BLaER1 (cell line): Measurements from ENCODE around the gene TEP1.
A peak's percentile ranks its signal among the peaks of the same experiment; 100 is the strongest.

Source experiments
- H3K27ac ChIP-seq: shearing (Covaris generic); formaldehyde crosslinking; 2 replicates; pipeline ENCODE4 v1.8.1; 2022
- H3K27me3 ChIP-seq: shearing (Covaris generic); formaldehyde crosslinking; 2 replicates; pipeline ENCODE4 v1.8.1; 2022
- H3K36me3 ChIP-seq: shearing (Covaris generic); formaldehyde crosslinking; 2 replicates; pipeline ENCODE4 v1.8.1; 2022
- H3K4me1 ChIP-seq: shearing (Covaris generic); formaldehyde crosslinking; 2 replicates; pipeline ENCODE4 v1.8.1; 2022
- H3K4me2 ChIP-seq: shearing (Covaris generic); formaldehyde crosslinking; 2 replicates; pipeline ENCODE4 v1.8.1; 2022
- H3K4me3 ChIP-seq: shearing (Covaris generic); formaldehyde crosslinking; 2 replicates; pipeline ENCODE4 v1.8.1; 2022
- H3K9ac ChIP-seq: shearing (Covaris generic); formaldehyde crosslinking; 2 replicates; pipeline ENCODE4 v1.8.1; 2022
- H3K9me3 ChIP-seq: shearing (Covaris generic); formaldehyde crosslinking; 2 replicates; pipeline ENCODE4 v1.8.1; 2022
- H4K20me1 ChIP-seq: shearing (Covaris generic); formaldehyde crosslinking; 2 replicates; pipeline ENCODE4 v1.8.1; 2022
- Cebpa-rat ChIP-seq: shearing (Covaris generic); IDR thresholded peaks from 2 replicates; pipeline ENCODE4 v1.8.1; 2022

Gene TEP1

GRCh38 chr14:20429801-20430669, 16.7 kb upstream of the TEP1 start:
- H3K36me3 ChIP-seq = peaks cover 23% of the 10 kb centered on the region
- no peaks in the 10 kb centered on the region for H4K20me1 ChIP-seq
- H3K4me3 ChIP-seq = peak overlapping the region; percentile 51
- peak overlapping the region; percentile 92 for H3K9ac ChIP-seq
- peaks cover 95% of the 10 kb centered on the region for H3K4me1 ChIP-seq
- no peaks in the 10 kb centered on the region for H3K9me3 ChIP-seq
- peak overlapping the region; percentile 97 for H3K27ac ChIP-seq
- no peaks in the 10 kb centered on the region for H3K27me3 ChIP-seq
- TF ChIP-seq Cebpa-rat = no peak
- peak overlapping the region; percentile 85 for H3K4me2 ChIP-seq

DNA sequence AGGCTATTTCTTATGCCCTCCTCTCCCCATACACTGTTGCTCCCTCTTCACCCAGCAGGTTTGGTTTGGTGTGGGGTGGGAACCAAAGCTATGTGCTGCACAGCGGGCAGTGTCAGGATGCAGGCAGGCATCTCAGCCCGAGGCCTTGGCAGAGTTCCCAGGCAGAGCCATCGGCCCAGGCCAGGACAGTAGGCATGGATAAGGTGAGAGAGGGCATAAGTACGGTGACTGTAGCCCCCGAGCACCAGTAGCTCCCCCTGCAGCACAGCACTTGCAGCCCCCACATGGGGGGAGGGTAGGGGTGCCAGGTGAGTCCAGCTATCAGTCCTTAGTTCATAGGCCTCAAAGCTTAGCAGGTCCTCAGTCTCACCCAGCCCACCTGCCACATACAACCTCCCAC, 15.5 kb upstream of the TEP1 start:
- peak overlapping the region; percentile 51 for H3K4me3 ChIP-seq
- peaks cover 34% of the 10 kb centered on the region for H3K36me3 ChIP-seq
- no peaks in the 10 kb centered on the region for H3K9me3 ChIP-seq
- H3K9ac ChIP-seq = peak overlapping the region; percentile 92
- H4K20me1 ChIP-seq = no peaks in the 10 kb centered on the region
- H3K4me2 ChIP-seq = peak overlapping the region; percentile 85
- no peak for TF ChIP-seq Cebpa-rat
- H3K27ac ChIP-seq = peak overlapping the region; percentile 97
- no peaks in the 10 kb centered on the region for H3K27me3 ChIP-seq
- H3K4me1 ChIP-seq = peaks cover 90% of the 10 kb centered on the region

- Histone ChIP-seq H3K27me3 (no peaks in the 10 kb centered on the region), H3K36me3 (peaks cover 35% of the 10 kb centered on the region), H3K4me1 (peaks cover 90% of the 10 kb centered on the region), H4K20me1 (no peaks in the 10 kb centered on the region), H3K27ac (peak overlapping the region; percentile 97), H3K4me3 (peak overlapping the region; percentile 51), H3K9ac (peak overlapping the region; percentile 92), H3K4me2 (peak overlapping the region; percentile 85), H3K9me3 (no peaks in the 10 kb centered on the region)
- TF ChIP-seq Cebpa-rat = no peak
Observed at GRCh38 chr14:20428010-20428365, 14.7 kb upstream of the TEP1 start.

DNA sequence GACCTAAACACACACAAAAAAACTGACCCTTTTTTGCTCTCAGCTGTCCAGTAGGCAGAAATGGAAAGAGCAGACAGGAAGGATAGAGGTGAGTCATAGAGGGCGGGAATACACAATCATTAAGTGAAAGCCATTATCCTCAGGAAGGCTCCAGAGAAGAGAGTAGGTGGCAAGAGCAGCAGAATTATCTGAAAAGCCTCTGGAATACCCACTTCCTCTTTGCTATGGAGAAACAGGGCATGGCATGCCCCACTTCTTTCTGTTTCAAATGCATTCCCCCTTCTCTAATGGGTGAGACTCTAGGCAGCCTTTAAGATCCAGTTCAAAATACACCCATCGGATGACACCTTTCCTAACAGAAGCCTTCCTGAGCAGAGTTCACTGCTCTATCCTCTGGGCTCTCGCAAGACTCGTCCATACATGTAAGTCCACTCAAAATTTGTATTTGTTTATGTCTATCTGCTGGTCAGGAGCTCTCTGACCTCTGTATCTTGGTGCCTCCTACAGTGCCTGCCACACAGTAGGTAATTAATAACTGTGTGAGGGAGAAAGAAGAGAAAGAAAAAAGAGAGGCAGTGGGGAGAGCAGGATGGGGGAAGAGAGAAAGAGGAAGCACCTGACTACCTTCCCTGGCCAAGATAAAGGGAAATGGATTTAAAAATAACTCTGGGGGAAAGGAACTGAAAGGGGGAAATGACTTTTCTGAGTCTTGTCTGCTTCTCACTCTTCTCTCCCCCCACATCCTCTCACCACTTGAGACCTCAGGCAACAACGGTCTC, 14.1 kb upstream of the TEP1 start:
- Histone ChIP-seq H3K27ac (peak overlapping the region; percentile 97), H4K20me1 (no peaks in the 10 kb centered on the region), H3K27me3 (no peaks in the 10 kb centered on the region), H3K9ac (peak overlapping the region; percentile 92), H3K4me3 (peak overlapping the region; percentile 51), H3K36me3 (peaks cover 35% of the 10 kb centered on the region), H3K4me2 (peak overlapping the region; percentile 85), H3K9me3 (no peaks in the 10 kb centered on the region), H3K4me1 (peaks cover 84% of the 10 kb centered on the region)
- TF ChIP-seq Cebpa-rat = no peak

GRCh38 chr14:20424851-20425250, 11.6 kb upstream of the TEP1 start:
- Histone ChIP-seq H3K9me3 (no peaks in the 10 kb centered on the region), H3K4me1 (peaks cover 73% of the 10 kb centered on the region), H3K4me3 (no peak overlapping the region), H3K36me3 (peaks cover 26% of the 10 kb centered on the region), H3K9ac (no peak overlapping the region), H3K27ac (peak overlapping the region; percentile 59), H4K20me1 (no peaks in the 10 kb centered on the region), H3K4me2 (peak overlapping the region; percentile 29; the same call in 1 of the 2 replicates), H3K27me3 (no peaks in the 10 kb centered on the region)
- TF ChIP-seq Cebpa-rat = no peak

- Histone ChIP-seq H3K9me3 (no peaks in the 10 kb centered on the region), H4K20me1 (no peaks in the 10 kb centered on the region), H3K4me1 (peaks cover 73% of the 10 kb centered on the region), H3K27me3 (no peaks in the 10 kb centered on the region), H3K36me3 (peaks cover 18% of the 10 kb centered on the region), H3K4me2 (peak overlapping the region; percentile 33; the same call in 1 of the 2 replicates), H3K27ac (peak overlapping the region; percentile 62), H3K4me3 (no peak overlapping the region), H3K9ac (no peak overlapping the region)
- TF ChIP-seq Cebpa-rat = no peak
Observed at GRCh38 chr14:20422886-20423285, 9.6 kb upstream of the TEP1 start.

GRCh38 chr14:20421267-20421666, 8.0 kb upstream of the TEP1 start:
- Histone ChIP-seq H3K36me3 (peaks cover 18% of the 10 kb centered on the region), H3K27me3 (no peaks in the 10 kb centered on the region), H3K27ac (peak overlapping the region; percentile 33; the same call in 1 of the 2 replicates), H3K4me1 (peaks cover 78% of the 10 kb centered on the region), H3K9ac (no peak overlapping the region), H3K4me2 (no peak overlapping the region), H4K20me1 (no peaks in the 10 kb centered on the region), H3K9me3 (no peaks in the 10 kb centered on the region), H3K4me3 (no peak overlapping the region)
- no peak for TF ChIP-seq Cebpa-rat

GRCh38 chr14:20419419-20419818, 6.1 kb upstream of the TEP1 start:
- Histone ChIP-seq H3K4me2 (peak overlapping the region; percentile 60), H3K27me3 (no peaks in the 10 kb centered on the region), H3K36me3 (0 out of 2 replicates have a peak, but pooled peaks cover 7% of the 10 kb centered on the region), H3K4me1 (peaks cover 81% of the 10 kb centered on the region), H4K20me1 (no peaks in the 10 kb centered on the region), H3K9me3 (no peaks in the 10 kb centered on the region), H3K4me3 (no peak overlapping the region), H3K9ac (no peak overlapping the region), H3K27ac (peak overlapping the region; percentile 36)
- TF ChIP-seq Cebpa-rat = no peak

DNA sequence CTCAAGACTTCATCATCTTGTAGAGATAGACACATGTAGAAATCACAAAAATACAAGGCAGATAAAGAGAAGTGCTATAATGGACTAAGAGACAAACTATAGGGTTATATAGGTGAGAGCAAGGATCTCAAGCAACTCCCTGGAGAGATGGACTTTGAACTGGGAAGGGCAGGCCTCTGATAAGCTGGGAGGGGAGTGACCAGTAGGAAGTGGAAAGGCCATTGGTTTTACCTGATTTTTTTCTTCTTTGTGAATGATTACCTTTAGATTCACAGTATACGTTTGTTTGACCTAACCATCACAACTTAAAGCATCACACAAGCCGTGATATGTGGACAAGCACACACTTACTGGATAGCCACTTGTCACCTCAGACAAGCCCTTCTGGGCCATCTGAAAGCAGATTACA, 5.2 kb upstream of the TEP1 start:
- Histone ChIP-seq H3K9me3 (no peaks in the 10 kb centered on the region), H3K9ac (no peak overlapping the region), H3K36me3 (no peaks in the 10 kb centered on the region), H3K27ac (peak overlapping the region; percentile 36; the same call in 1 of the 2 replicates), H3K4me2 (peak overlapping the region; percentile 60), H3K4me3 (no peak overlapping the region), H3K4me1 (peaks cover 81% of the 10 kb centered on the region), H3K27me3 (no peaks in the 10 kb centered on the region), H4K20me1 (no peaks in the 10 kb centered on the region)
- TF ChIP-seq Cebpa-rat = no peak
